T47D (cell line): ENCODE data around the gene MIPOL1.

ENCODE experiments used
- DNase-seq, 2 experiments: peaks; one replicate each; pipeline versions ENCODE4 v3.0.0 to v3.0.0-alpha.2; 2011 to 2012; ENCODE audit warnings: low read depth in 1 of 2, low spot score in 1 of 2
- JUND ChIP-seq: IDR thresholded peaks from 2 replicates; pipeline ENCODE4 v1.6.1; 2012; ENCODE audit warnings: low read depth
- in situ Hi-C: cut with HindIII; loops from 2 replicates; pipeline ENCODE4 v1.10.0; 2016; ENCODE audit warnings: low sequenced_read_pairs, low pct_unique_long_range_greater_than_20kb

The MIPOL1 gene

DNA sequence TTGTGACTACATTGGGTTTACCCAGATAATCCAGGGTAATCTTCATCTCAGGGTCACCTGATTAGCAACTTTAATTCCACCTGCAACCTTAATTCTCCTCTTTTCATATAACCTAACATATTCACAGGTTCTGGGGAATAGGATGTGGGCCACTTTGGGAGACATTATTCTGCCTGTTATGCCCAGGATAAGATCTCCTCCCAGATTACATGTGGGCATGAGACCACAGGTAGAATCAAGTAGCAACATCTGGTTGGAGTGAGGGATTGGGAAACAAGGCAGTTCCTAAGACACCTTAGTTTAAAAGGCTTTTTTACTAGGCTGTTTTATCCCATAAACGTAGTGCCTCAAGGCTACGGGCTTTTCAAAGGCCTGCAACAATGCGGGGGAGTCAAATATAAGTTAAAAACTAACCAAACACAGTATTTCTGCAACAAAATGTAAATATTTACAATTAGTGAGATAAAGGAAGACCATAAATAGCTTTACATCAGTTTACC lies 215.8 kb downstream of the MIPOL1 start:
- in situ Hi-C loops, result no loop called here
- no peak for DNase-seq
- no peak for TF ChIP-seq JUND

DNA sequence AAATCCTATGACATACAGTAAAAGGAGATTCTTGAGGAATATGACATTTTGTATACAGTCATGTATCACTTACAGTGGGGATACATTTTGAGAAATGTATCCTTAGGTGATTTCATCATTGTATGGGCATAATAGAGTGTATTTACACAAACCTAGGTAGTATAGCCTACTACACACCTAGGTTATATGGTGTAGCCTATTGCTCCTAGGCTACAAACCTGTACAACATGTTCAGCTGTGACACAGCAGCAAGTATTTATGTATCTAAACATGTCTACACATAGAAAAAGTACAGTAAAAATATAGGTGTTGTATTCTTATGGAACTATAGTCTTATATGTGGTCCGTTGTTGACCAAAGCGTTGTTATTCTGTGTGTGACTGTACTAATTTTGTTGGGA lies 218.5 kb downstream of the MIPOL1 start:
- in situ Hi-C loops, result no loop called here
- TF ChIP-seq JUND, result no peak
- DNase-seq, result no peak

DNA sequence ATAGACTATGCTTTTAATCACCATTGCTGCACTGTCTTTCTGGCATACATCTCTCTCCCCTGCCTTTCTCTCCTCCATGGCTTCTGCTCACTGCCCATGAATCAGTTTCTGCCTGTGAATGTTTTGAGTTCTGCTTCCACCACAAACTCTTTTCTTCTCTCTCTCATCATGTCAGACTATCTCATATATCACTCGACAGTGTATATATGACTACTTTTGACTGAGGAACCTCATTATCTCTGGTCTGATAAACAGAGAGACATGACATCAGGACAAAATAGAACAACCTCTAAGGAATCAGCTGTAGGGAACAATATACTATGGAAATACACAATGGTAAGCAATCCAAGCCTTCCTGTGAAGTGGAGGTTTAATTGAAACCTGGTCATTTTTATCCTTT lies 219.4 kb downstream of the MIPOL1 start:
- no peak for TF ChIP-seq JUND
- DNase-seq, result no peak
- in situ Hi-C loops, result no loop called here

DNA sequence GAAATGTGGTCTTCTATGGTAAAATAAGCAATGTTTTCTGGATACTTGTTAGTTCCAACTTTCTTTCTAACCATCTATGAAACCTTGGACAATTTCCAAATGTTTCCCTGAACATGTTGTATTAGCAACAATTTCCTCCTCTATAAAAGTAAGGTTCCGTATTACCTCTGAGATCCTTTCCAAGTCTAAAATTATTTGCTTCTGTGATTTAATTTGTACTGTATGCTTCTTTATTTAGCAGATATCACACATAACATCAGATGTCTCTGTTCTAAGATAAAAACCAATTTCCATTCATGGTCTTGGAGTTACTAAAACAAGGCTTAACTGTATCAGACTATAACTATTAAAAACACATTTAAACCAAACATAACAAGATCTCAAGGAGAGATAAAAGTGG lies 220.1 kb downstream of the MIPOL1 start:
- in situ Hi-C loops, result no loop called here
- no peak for DNase-seq
- TF ChIP-seq JUND, result no peak

DNA sequence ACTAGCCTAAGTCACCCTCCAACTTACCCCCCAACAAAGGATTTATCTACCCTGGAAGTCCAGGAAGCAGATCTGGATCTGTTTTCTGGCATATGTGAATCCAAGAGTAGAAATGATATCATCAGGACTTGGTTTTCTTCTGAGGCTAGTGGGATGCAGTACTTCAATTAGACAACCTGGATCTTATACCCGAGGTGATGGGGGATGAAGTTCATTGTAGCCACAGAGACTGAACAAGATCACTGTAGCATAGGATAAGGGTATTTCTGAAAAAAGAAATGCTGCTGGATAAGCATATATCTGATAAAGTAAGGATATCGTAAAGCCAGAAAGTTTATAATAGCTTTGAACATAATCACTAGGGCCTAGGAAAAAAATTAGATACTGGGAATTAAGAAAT lies 222.9 kb downstream of the MIPOL1 start:
- in situ Hi-C loops, result no loop called here
- DNase-seq, result peak in 1 of 2 experiments; percentile 34
- TF ChIP-seq JUND, result no peak

DNA sequence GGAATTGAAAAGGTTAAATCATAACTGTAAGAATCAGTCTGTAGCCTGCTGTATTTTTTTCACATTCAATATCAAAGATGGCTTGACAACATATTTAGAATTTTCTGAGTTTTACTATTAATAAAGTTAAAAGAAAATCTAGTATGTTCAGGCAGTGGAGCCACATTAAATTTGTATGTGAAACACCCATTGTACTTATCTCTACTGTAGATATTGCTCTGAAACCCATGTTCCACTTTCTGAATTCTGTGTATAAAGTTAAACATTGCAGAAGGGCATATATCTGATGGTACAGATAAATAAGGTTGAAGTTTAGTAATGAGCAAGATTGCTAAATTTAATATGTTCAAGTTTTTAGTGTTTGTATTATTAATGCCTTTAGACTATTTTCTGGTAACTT lies 224.6 kb downstream of the MIPOL1 start:
- in situ Hi-C loops, result no loop called here
- peak; percentile 43; the same call in 1 of the 2 replicates for TF ChIP-seq JUND
- DNase-seq, result peak in 1 of 2 experiments; percentile 42

DNA sequence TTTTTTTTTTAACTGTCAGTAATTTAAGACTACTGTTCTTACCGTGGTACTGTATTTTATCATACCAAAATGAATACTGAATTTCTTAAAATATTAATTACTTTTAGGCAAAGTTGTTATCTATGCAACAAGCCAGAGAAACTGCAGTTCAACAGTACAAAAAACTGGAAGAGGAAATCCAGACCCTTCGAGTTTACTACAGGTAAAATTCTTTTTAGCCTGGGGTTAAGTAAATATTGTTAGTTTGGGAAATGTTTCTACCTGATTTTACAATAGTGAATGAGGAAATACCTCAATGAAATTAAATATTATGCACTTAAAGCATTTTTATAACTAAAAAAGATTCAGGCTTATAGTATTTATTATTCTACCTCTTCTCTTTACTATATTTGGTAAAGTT lies 225.0 kb downstream of the MIPOL1 start:
- DNase-seq, result peak in 1 of 2 experiments; percentile 38
- no peak; the same call in 1 of the 2 replicates for TF ChIP-seq JUND
- in situ Hi-C loops, result no loop called here

DNA sequence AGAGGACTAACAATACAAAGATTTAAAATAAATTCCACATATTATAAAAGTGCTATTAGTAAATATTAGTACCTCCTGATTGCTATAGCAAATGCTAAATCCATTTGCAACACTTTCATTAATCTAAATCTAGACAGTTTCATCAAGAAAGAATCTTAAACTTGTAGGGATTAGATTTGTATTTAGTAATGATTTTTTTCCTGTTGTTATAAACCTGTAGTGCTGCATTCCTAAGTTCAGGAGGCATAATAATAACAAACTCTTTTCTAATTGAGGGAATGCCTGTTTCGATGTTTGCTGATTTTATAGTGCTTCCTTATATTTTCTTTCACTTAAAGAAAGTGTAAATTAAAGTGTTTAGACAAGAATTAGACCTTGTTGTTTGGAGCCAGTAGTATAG lies 231.2 kb downstream of the MIPOL1 start:
- TF ChIP-seq JUND, result peak; percentile 93
- DNase-seq, result peak in 1 of 2 experiments; percentile 79
- in situ Hi-C loops, result no loop called here

DNA sequence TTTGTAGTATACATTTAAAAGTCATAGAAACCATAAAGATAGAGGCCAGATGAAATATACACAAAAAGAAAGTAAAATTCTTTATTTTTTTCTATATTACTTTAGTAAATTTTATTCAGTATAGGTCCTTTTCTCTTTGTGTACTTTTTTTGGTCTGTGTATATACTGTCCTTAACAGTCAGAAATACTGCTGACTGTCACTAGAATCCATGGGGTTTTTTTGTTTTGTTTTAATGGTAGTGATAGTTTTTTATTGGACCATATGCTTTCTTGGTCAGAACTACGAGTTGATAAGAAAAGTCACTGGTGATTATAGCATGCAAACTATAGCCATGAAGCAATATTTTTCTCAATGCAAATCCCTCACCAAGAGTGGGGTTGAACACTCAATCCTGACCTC lies 231.9 kb downstream of the MIPOL1 start:
- in situ Hi-C loops, result no loop called here
- DNase-seq, result no peak
- TF ChIP-seq JUND, result no peak

DNA sequence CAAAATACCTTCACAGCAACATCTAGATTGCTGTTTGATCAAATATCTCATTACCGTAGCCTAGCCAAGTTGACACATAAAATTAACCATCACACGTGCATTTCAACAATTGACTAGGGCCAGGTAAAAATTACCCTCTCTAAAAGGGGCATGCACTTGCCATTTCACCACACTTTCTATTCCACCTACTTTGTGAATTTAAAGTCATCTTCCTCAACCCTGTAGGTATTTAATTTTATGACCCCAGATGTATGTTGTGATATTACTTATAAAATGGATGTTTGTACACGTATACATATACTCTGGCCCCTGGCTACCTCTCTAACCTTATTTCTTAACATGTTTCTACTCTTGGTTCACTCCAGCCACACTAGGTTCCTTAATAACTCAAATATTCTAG lies 237.1 kb downstream of the MIPOL1 start:
- DNase-seq, result peak in 1 of 2 experiments; percentile 54
- in situ Hi-C loops, result no loop called here
- peak; percentile 79; the same call in 1 of the 2 replicates for TF ChIP-seq JUND

DNA sequence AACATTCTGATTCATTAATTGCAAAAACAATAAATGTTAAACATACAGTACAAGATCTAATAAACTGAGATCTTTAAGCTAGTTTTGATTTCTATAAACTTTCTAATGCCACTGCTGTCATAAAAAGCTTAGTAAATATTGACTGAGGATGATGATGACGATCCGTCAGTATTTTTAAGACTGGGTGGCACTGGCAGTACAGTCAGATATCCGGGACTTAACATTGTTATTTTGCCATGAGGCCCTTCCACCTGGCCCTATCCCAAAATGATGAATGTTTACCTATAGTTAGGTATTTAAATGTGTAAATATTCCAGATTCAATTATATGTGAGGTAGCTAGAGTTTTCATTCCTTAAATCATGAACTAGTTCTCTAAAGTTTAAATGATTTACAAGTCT lies 238.8 kb downstream of the MIPOL1 start:
- peak; percentile 30 to 95 for DNase-seq
- TF ChIP-seq JUND, result peak; percentile 99
- in situ Hi-C loops, result no loop called here

DNA sequence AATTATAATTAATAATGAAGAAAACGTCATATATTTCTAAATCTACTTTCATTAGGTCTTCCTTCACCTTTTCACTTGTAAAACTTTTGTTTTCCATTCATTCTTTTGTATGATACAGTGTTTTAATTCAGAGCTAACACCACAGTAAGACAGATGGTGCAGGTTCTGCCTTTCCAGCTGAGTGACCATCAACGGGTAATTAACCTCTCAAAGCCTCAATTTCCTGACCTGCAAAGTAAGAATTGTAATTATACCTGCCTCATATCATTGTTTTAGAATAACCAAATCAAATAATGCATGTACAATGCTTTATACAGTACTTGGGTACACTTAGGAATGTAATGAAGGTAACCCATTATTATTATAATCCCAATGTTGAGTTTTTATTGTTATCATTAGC lies 239.8 kb downstream of the MIPOL1 start:
- in situ Hi-C loops, result no loop called here
- no peak for DNase-seq

DNA sequence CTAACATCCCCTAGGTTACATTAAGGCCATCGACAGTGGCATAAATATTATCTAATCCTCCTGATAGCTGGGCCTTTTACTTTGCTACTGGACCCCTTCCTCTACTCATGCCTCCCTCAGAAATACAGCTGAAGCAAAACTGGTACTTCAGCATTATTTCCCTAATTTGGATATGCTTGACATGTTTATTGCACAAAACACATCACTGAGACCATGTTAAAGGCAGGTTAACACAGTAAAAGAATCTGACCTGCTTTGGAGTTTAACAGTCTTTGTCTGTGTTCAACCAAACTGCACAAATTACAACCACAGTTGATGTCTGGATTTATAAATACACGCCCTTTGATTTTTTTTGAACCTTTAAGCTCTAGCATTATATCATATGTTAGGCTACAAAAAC lies 240.7 kb downstream of the MIPOL1 start:
- no peak for TF ChIP-seq JUND

More for the DNA sequence above, 239.8 kb downstream of the MIPOL1 start:
- TF ChIP-seq JUND, result no peak

DNA sequence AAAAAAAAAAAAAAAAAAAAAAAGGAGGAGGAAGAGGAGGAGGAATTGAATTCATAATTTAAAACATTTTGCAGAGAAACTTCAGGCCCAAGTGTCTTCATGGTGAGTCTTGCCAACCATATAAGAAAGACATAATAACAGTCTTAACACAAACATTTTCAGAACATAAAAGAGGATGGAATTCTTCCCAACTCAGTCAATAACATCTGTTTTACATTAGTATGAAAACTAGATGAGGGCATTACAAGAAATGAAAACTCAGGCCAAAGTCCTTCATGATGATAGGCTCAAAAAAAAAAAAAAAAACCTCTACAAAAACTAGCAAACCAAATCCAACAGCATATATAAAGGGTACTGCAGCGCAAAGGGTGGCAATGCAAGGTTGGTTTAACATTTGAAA lies 245.7 kb downstream of the MIPOL1 start:
- no peak for TF ChIP-seq JUND
- no peak for DNase-seq
- in situ Hi-C loops, result no loop called here

More for the DNA sequence above, 240.7 kb downstream of the MIPOL1 start:
- DNase-seq, result no peak
- in situ Hi-C loops, result no loop called here

DNA sequence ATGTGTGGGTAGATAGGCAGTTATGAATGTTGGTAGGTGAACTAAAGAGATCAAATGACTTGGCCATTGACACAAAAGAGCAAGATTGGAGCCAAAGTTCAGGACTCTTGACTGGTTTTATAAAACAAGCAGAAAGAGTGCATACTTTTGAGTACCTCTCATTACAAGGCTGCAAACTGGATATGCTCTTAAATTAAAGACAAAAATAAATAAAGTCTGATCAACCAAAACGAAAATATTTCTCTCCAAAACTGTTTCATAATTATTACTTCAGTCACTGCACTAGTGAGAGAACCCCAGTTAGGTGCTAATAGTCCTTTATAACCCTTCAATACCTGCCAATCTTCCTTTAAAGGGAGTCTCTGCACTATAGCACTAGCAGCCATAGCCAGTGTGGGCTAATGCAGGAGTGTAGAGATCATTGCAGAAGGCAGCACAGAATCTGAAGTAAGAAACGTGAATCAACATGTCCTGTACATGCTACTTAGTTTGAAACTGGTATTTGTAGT lies 250.2 kb downstream of the MIPOL1 start:
- no peak for DNase-seq
- in situ Hi-C loops, result no loop called here
- TF ChIP-seq JUND, result no peak
